ENCODE measurements around the gene SF3B2. TPM values are rescaled to one million over a fixed set of nuclear protein-coding genes. Genes with fewer than 3 reads are reported as not detected.
"Not testable (repeated sequence)": the region's sequence is repeated elsewhere in the genome, so short reads cannot be mapped to it uniquely, and the experiment has no call there.

SF3B2 gene
- total and polyA plus RNA-seq, 2 donors (not counting 1 experiment from before 2014, with no cell fraction given) = 87.7 to 108 TPM

GRCh38 chr11:66075273-66075672 is 23.1 kb downstream of the SF3B2 start:
- H3K36me3 ChIP-seq (ENCODE audit: control insufficient read depth, insufficient read depth, low read length) = no peaks in the 10 kb centered on the region
- H3K9me3 ChIP-seq (ENCODE audit: control insufficient read depth, insufficient read depth, low read depth, low read length) = no peaks in the 10 kb centered on the region
- H3K79me2 ChIP-seq (ENCODE audit: control insufficient read depth, insufficient read depth, low read length) = peaks cover 27% of the 10 kb centered on the region
- TF ChIP-seq EZH2 (IDR thresholded peaks at IDR 0.05; ENCODE audit: low read length, missing control alignments) (no peak), CTCF (conservative IDR thresholded peaks at IDR 0.05 in 1 of 2, IDR thresholded peaks at IDR 0.05 in 1 of 2; ENCODE audit: low read depth in 1 of 2, low read length in 2 of 2) (no peak)
- no peak overlapping the region for H2AFZ ChIP-seq (ENCODE audit: low read length)
- no peak overlapping the region for H3K4me2 ChIP-seq (ENCODE audit: extremely low read depth, insufficient read depth, low read length)
- no peaks in the 10 kb centered on the region for H4K20me1 ChIP-seq (ENCODE audit: control insufficient read depth, extremely low read depth, insufficient read depth, low read length)
- no peaks in the 10 kb centered on the region for H3K27me3 ChIP-seq (ENCODE audit: control insufficient read depth, insufficient read depth, low read length)
- H3K4me1 ChIP-seq (ENCODE audit: control insufficient read depth, extremely low read depth, insufficient read depth, low read length) = peaks cover 6% of the 10 kb centered on the region
- H3K4me3 ChIP-seq (replicated peaks in 1 of 4; ENCODE audit: control extremely low read depth in 1 of 4, insufficient read depth in 1 of 4, low read depth in 3 of 4, low read length in 4 of 4) = no peak overlapping the region
- no peak overlapping the region for H3K27ac ChIP-seq (ENCODE audit: insufficient read depth, low read length)
- DNase-seq (ENCODE audit: low read depth in 2 of 2) = no peak
- H3K9ac ChIP-seq (ENCODE audit: insufficient read depth, low read length) = no peak overlapping the region

DNA sequence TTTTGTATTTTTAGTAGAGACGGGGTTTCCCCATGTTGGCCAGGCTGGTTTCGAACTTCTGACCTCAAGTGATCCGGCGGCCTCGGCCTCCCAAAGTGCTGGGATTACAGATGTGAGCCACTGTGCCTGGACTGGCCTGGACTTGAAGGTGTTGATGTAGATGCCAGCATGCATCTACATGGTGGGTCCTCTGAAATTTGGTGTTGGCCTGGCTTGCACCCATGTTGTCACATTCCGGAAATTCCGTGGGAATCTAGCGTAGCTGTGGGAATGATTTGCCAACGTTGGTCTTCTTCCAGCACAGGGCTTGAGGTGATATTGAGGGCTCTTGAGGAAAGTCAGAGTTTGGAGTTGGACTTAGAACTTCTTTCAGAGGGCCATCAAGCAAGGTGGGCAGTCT is 24.4 kb downstream of the SF3B2 start:
- Histone ChIP-seq H3K9me3 (ENCODE audit: control insufficient read depth, insufficient read depth, low read depth, low read length) (no peaks in the 10 kb centered on the region), H4K20me1 (ENCODE audit: control insufficient read depth, extremely low read depth, insufficient read depth, low read length) (peaks cover 1% of the 10 kb centered on the region), H3K27ac (ENCODE audit: insufficient read depth, low read length) (no peak overlapping the region), H3K36me3 (ENCODE audit: control insufficient read depth, insufficient read depth, low read length) (no peaks in the 10 kb centered on the region), H2AFZ (ENCODE audit: low read length) (no peak overlapping the region), H3K4me1 (ENCODE audit: control insufficient read depth, extremely low read depth, insufficient read depth, low read length) (peaks cover 11% of the 10 kb centered on the region), H3K27me3 (ENCODE audit: control insufficient read depth, insufficient read depth, low read length) (no peaks in the 10 kb centered on the region), H3K4me2 (ENCODE audit: extremely low read depth, insufficient read depth, low read length) (no peak overlapping the region), H3K9ac (ENCODE audit: insufficient read depth, low read length) (no peak overlapping the region), H3K79me2 (ENCODE audit: control insufficient read depth, insufficient read depth, low read length) (peaks cover 20% of the 10 kb centered on the region), H3K4me3 (replicated peaks in 1 of 4; ENCODE audit: control extremely low read depth in 1 of 4, insufficient read depth in 1 of 4, low read depth in 3 of 4, low read length in 4 of 4) (no peak overlapping the region)
- DNase-seq (ENCODE audit: low read depth in 2 of 2) = peak in 1 of 2 donors; percentile 36
- TF ChIP-seq EZH2 (IDR thresholded peaks at IDR 0.05; ENCODE audit: low read length, missing control alignments) = no peak

GRCh38 chr11:66077927-66078326 is 25.8 kb downstream of the SF3B2 start:
- H3K4me1 ChIP-seq (ENCODE audit: control insufficient read depth, extremely low read depth, insufficient read depth, low read length) = peaks cover 8% of the 10 kb centered on the region
- no peak overlapping the region for H3K4me2 ChIP-seq (ENCODE audit: extremely low read depth, insufficient read depth, low read length)
- no peak for TF ChIP-seq CTCF (conservative IDR thresholded peaks at IDR 0.05 in 1 of 2, IDR thresholded peaks at IDR 0.05 in 1 of 2; ENCODE audit: low read depth in 1 of 2, low read length in 2 of 2)
- TF ChIP-seq EZH2 (IDR thresholded peaks at IDR 0.05; ENCODE audit: low read length, missing control alignments) = no peak
- no peak for DNase-seq (ENCODE audit: low read depth in 2 of 2)
- H3K36me3 ChIP-seq (ENCODE audit: control insufficient read depth, insufficient read depth, low read length) = no peaks in the 10 kb centered on the region
- no peak overlapping the region for H3K27ac ChIP-seq (ENCODE audit: insufficient read depth, low read length)
- peaks cover 15% of the 10 kb centered on the region for H3K79me2 ChIP-seq (ENCODE audit: control insufficient read depth, insufficient read depth, low read length)
- no peaks in the 10 kb centered on the region for H3K27me3 ChIP-seq (ENCODE audit: control insufficient read depth, insufficient read depth, low read length)
- H2AFZ ChIP-seq (ENCODE audit: low read length) = no peak overlapping the region
- no peak overlapping the region for H3K4me3 ChIP-seq (replicated peaks in 1 of 4; ENCODE audit: control extremely low read depth in 1 of 4, insufficient read depth in 1 of 4, low read depth in 3 of 4, low read length in 4 of 4)
- H3K9ac ChIP-seq (ENCODE audit: insufficient read depth, low read length) = no peak overlapping the region
- H3K9me3 ChIP-seq (ENCODE audit: control insufficient read depth, insufficient read depth, low read depth, low read length) = no peaks in the 10 kb centered on the region
- H4K20me1 ChIP-seq (ENCODE audit: control insufficient read depth, extremely low read depth, insufficient read depth, low read length) = peaks cover 1% of the 10 kb centered on the region

DNA sequence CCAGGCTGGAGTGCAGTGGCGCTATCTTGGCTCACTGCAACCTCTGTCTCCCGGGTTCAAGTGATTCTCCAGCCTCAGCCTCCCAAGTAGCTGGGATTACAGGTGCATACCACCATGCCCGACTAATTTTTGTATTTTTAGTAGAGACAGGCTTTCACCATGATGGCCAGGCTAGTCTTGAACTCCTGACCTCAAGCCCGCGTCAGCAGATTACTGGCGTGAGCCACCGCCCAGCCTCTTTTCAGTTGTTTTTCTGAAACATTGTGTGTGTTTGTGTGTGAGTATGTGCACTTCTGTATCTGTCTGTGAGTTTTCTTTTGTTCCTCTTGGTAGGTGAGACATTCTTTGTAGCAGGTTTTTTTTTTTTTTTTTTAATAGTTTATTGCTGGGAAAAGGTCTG is 26.8 kb downstream of the SF3B2 start:
- H2AFZ ChIP-seq (ENCODE audit: low read length); H4K20me1 ChIP-seq (ENCODE audit: control insufficient read depth, extremely low read depth, insufficient read depth, low read length); H3K4me3 ChIP-seq (replicated peaks in 1 of 4; ENCODE audit: control extremely low read depth in 1 of 4, insufficient read depth in 1 of 4, low read depth in 3 of 4, low read length in 4 of 4); H3K27ac ChIP-seq (ENCODE audit: insufficient read depth, low read length); H3K4me1 ChIP-seq (ENCODE audit: control insufficient read depth, extremely low read depth, insufficient read depth, low read length); H3K9ac ChIP-seq (ENCODE audit: insufficient read depth, low read length); H3K36me3 ChIP-seq (ENCODE audit: control insufficient read depth, insufficient read depth, low read length); H3K27me3 ChIP-seq (ENCODE audit: control insufficient read depth, insufficient read depth, low read length); H3K9me3 ChIP-seq (ENCODE audit: control insufficient read depth, insufficient read depth, low read depth, low read length); H3K4me2 ChIP-seq (ENCODE audit: extremely low read depth, insufficient read depth, low read length); DNase-seq (ENCODE audit: low read depth in 2 of 2): not testable (repeated sequence)
- H3K79me2 ChIP-seq (ENCODE audit: control insufficient read depth, insufficient read depth, low read length) = peaks cover 15% of the 10 kb centered on the region
